ENCODE data around the gene COL26A1.

GRCh38 chr7:101521430-101521925 is 158.8 kb downstream of the COL26A1 start:
- no peak for TF ChIP-seq BHLHE40 (IDR thresholded peaks at IDR 0.05; ENCODE audit: low read depth, low read length)
- TF ChIP-seq CTCF (conservative IDR thresholded peaks at IDR 0.05; ENCODE audit: low read depth, low read length), result no peak
- TF ChIP-seq FOS (IDR thresholded peaks at IDR 0.05; ENCODE audit: low read depth, low read length), result no peak
- TF ChIP-seq SMC3 (IDR thresholded peaks at IDR 0.05; ENCODE audit: low read depth, low read length), result no peak
- TF ChIP-seq POLR2A (IDR thresholded peaks at IDR 0.05; ENCODE audit: low read depth, low read length), result no peak
- TF ChIP-seq CHD1 (IDR thresholded peaks at IDR 0.05; ENCODE audit: low read depth, low read length), result no peak
- TF ChIP-seq RFX5 (IDR thresholded peaks at IDR 0.05; ENCODE audit: low read depth, low read length), result no peak
- TF ChIP-seq USF2 (IDR thresholded peaks at IDR 0.05; ENCODE audit: low read depth, low read length), result no peak
- no peak for TF ChIP-seq MAFK (IDR thresholded peaks at IDR 0.05; ENCODE audit: low read depth, low read length)
- TF ChIP-seq MAZ (IDR thresholded peaks at IDR 0.05; ENCODE audit: borderline replicate concordance, low read depth, low read length), result no peak
- no peak for TF ChIP-seq MXI1 (IDR thresholded peaks at IDR 0.05; ENCODE audit: borderline replicate concordance, low read depth, low read length)
